Loucy (cell line): Measurements from ENCODE around the gene MRTFA.
A peak's percentile ranks its signal among the peaks of the same experiment; 100 is the strongest.

Experiments
- H2AFZ ChIP-seq: fragments of 200-600 bp; sonication (generic); 2 replicates; pipeline ENCODE4 v1.6.0; 2016; ENCODE audit warnings: antibody characterized with exemption, mild to moderate bottlenecking, low read length, moderate library complexity
- H3F3A ChIP-seq: fragments of 200-600 bp; 2 replicates; pipeline ENCODE4 v1.6.0; 2016; ENCODE audit warnings: antibody characterized with exemption, low read depth, mild to moderate bottlenecking
- H3K27me3 ChIP-seq: fragments of 200-600 bp; sonication (generic); 2 replicates; pipeline ENCODE4 v1.6.1; 2014; ENCODE audit warnings: low read length, mild to moderate bottlenecking; ENCODE audit not compliant: insufficient read depth, poor library complexity, severe bottlenecking
- H3K36me3 ChIP-seq: fragments of 200-600 bp; sonication (generic); 2 replicates; pipeline ENCODE4 v1.6.1; 2016; ENCODE audit warnings: low read length; ENCODE audit not compliant: insufficient read depth
- H3K4me1 ChIP-seq: fragments of 200-600 bp; sonication (generic); 2 replicates; pipeline ENCODE4 v1.5.1; 2014; ENCODE audit warnings: low read length, mild to moderate bottlenecking; ENCODE audit not compliant: insufficient read depth, poor library complexity, severe bottlenecking
- H3K4me2 ChIP-seq: fragments of 200-600 bp; sonication (generic); 2 replicates; pipeline ENCODE4 v1.6.0; 2014; ENCODE audit warnings: antibody characterized with exemption, low read length, low read depth, mild to moderate bottlenecking; ENCODE audit not compliant: poor library complexity, severe bottlenecking
- H3K4me3 ChIP-seq: fragments of 200-600 bp; sonication (generic); 2 replicates; pipeline ENCODE4 v1.5.1; 2014; ENCODE audit warnings: low read length, mild to moderate bottlenecking, mixed read lengths; ENCODE audit not compliant: poor library complexity, severe bottlenecking
- H3K79me2 ChIP-seq: fragments of 200-600 bp; sonication (generic); 2 replicates; pipeline ENCODE4 v1.6.1; 2014; ENCODE audit warnings: low read length; ENCODE audit not compliant: insufficient read depth
- H3K9ac ChIP-seq: fragments of 200-600 bp; sonication (generic); 2 replicates; pipeline ENCODE4 v1.6.0; 2014; ENCODE audit warnings: mild to moderate bottlenecking, low read depth, low read length, moderate library complexity; ENCODE audit not compliant: poor library complexity, severe bottlenecking
- H3K9me2 ChIP-seq: fragments of 200-600 bp; sonication (generic); replicated peaks from 2 replicates; pipeline ENCODE4 v1.6.1; 2016; ENCODE audit warnings: low read depth, low read length, mixed read lengths
- H3K9me3 ChIP-seq: fragments of 200-600 bp; sonication (generic); 2 replicates; pipeline ENCODE4 v1.6.1; 2014; ENCODE audit warnings: mild to moderate bottlenecking, antibody characterized with exemption, low read length, low read depth; ENCODE audit not compliant: insufficient read depth
- H4K20me1 ChIP-seq: fragments of 200-600 bp; sonication (generic); 2 replicates; pipeline ENCODE4 v1.6.0; 2014; ENCODE audit warnings: antibody characterized with exemption, low read length, mild to moderate bottlenecking; ENCODE audit not compliant: insufficient read depth, poor library complexity, severe bottlenecking
- CTCF ChIP-seq: fragments of 200-600 bp; sonication (generic); conservative IDR thresholded peaks from 2 replicates; pipeline ENCODE4 v1.5.1; 2014; ENCODE audit warnings: mild to moderate bottlenecking, antibody characterized with exemption, low read length
- EZH2phosphoT487 ChIP-seq: fragments of 200-600 bp; IDR thresholded peaks from 2 replicates; pipeline ENCODE4 v1.6.1; 2018; ENCODE audit warnings: antibody characterized with exemption, mild to moderate bottlenecking, moderate library complexity, borderline replicate concordance

The MRTFA gene

GRCh38 chr22:40479887-40480538 is 156.5 kb downstream of the MRTFA start:
- Histone ChIP-seq H3K9ac (no peak overlapping the region), H3F3A (no peaks in the 10 kb centered on the region), H2AFZ (no peak overlapping the region), H3K9me3 (no peaks in the 10 kb centered on the region), H3K79me2 (peaks cover 14% of the 10 kb centered on the region; the same call in 1 of the 2 replicates), H3K4me1 (peaks cover 5% of the 10 kb centered on the region), H3K27me3 (no peaks in the 10 kb centered on the region), H3K4me3 (no peak overlapping the region), H3K9me2 (no peaks in the 10 kb centered on the region), H3K4me2 (no peak overlapping the region), H3K36me3 (peaks cover 6% of the 10 kb centered on the region; the same call in 1 of the 2 replicates), H4K20me1 (no peaks in the 10 kb centered on the region)
- TF ChIP-seq EZH2phosphoT487 = no peak
- TF ChIP-seq CTCF = no peak

GRCh38 chr22:40479126-40479800 is 157.3 kb downstream of the MRTFA start:
- TF ChIP-seq CTCF = peak; percentile 45; the same call in 1 of the 2 replicates
- TF ChIP-seq EZH2phosphoT487 = no peak
- Histone ChIP-seq H3K9ac (no peak overlapping the region), H3K27me3 (no peaks in the 10 kb centered on the region)

DNA sequence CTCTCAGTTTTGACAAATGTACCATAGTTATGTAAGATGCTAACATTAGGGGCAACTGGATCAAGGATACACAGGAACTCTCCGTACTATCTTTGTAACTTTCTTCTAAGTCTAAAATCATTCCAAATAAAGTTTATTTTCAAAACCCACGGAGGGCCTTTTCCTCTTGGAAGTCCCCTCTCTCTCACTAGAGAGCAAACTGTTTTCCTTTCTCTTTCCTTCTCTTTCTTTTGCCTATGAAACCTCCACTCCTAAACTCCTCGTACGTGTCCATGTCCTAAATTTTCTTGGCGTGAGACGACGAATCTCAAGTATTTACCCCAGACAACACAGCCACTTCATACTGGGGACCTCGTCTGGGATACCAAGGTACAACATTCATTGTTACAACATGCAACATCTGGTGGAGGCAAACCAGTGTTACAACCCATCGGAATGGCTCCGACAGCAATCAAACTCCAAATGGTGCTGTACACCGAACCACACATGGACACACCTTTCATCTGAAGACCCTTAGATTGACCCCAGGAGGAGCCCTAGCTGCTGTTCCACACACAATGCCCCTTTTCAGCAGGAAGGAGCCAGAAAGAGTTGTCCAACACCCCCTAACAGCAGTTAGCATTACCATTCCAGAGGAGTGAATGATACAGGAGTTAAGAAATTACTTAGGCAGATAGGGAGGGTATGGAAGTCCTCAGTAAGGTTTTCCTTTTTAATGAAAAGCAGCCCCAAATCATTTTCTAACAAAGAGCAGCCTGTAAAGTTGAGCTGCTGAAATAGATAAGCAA is 158.0 kb downstream of the MRTFA start:
- Histone ChIP-seq H3K9ac (no peak overlapping the region), H3K27me3 (no peaks in the 10 kb centered on the region), H4K20me1 (no peaks in the 10 kb centered on the region), H3K9me2 (no peaks in the 10 kb centered on the region), H3K4me1 (peaks cover 5% of the 10 kb centered on the region), H3K4me3 (no peak overlapping the region), H3K79me2 (peaks cover 14% of the 10 kb centered on the region; the same call in 1 of the 2 replicates), H2AFZ (no peak overlapping the region), H3K36me3 (peaks cover 8% of the 10 kb centered on the region; the same call in 1 of the 2 replicates), H3K4me2 (no peak overlapping the region), H3K9me3 (no peaks in the 10 kb centered on the region), H3F3A (no peaks in the 10 kb centered on the region)
- TF ChIP-seq CTCF = no peak
- no peak for TF ChIP-seq EZH2phosphoT487

More at GRCh38 chr22:40479126-40479800, 157.3 kb downstream of the MRTFA start:
- Histone ChIP-seq H3K36me3 (peaks cover 8% of the 10 kb centered on the region; the same call in 1 of the 2 replicates), H4K20me1 (no peaks in the 10 kb centered on the region), H3K4me2 (no peak overlapping the region), H3K4me3 (no peak overlapping the region), H3K9me2 (no peaks in the 10 kb centered on the region), H2AFZ (no peak overlapping the region), H3K79me2 (peaks cover 14% of the 10 kb centered on the region; the same call in 1 of the 2 replicates), H3K4me1 (peaks cover 5% of the 10 kb centered on the region), H3F3A (no peaks in the 10 kb centered on the region), H3K9me3 (no peaks in the 10 kb centered on the region)
